Astrocyte of the cerebellum (primary cell): ENCODE measurements around the gene USP16.
A peak's percentile ranks its signal among the peaks of the same experiment; 100 is the strongest.
"Not testable (repeated sequence)": the region's sequence is repeated elsewhere in the genome, so short reads cannot be mapped to it uniquely, and the experiment has no call there.

Experiments
- DNase-seq: peaks from one replicate; pipeline ENCODE4 v3.0.0-alpha.2; 2011; ENCODE audit warnings: low read depth
- H3K4me3 ChIP-seq: 2 replicates; pipeline ENCODE4 v1.5.1; 2011; ENCODE audit warnings: mild to moderate bottlenecking, low read depth, low read length, moderate library complexity
- in situ Hi-C: cut with HindIII; loops from 2 replicates; pipeline ENCODE4 v1.10.0; 2017; ENCODE audit warnings: low sequenced_read_pairs
- TF ChIP-seq, protein P1 (sequence below): IDR thresholded peaks from 2 replicates; pipeline ENCODE4 v1.5.1; 2012; ENCODE audit warnings: low read length, low read depth, moderate library complexity, mild to moderate bottlenecking; ENCODE audit errors: missing control alignments

The USP16 gene

DNA sequence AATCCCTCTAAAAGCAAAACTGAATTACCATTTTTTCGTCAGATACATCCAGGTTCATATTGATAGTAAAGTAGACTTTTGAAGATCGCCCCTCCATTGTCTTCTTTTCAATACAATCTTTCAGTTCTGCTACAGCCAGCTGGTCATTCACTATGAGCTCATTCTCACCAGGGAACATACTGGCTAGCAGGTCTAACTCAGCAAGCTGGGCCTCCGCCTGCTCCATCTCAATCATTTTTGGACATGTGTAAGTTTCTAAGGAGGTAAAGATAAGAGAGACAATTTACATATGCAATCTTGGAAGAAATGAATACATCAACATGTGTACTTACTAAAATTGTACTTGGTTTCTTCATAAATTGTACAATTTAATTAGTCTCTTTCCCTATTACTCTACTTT, 16.1 kb upstream of the USP16 start:
- no peak for DNase-seq
- TF ChIP-seq, protein P1, sequence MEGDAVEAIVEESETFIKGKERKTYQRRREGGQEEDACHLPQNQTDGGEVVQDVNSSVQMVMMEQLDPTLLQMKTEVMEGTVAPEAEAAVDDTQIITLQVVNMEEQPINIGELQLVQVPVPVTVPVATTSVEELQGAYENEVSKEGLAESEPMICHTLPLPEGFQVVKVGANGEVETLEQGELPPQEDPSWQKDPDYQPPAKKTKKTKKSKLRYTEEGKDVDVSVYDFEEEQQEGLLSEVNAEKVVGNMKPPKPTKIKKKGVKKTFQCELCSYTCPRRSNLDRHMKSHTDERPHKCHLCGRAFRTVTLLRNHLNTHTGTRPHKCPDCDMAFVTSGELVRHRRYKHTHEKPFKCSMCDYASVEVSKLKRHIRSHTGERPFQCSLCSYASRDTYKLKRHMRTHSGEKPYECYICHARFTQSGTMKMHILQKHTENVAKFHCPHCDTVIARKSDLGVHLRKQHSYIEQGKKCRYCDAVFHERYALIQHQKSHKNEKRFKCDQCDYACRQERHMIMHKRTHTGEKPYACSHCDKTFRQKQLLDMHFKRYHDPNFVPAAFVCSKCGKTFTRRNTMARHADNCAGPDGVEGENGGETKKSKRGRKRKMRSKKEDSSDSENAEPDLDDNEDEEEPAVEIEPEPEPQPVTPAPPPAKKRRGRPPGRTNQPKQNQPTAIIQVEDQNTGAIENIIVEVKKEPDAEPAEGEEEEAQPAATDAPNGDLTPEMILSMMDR: no peak
- no peak overlapping the region for H3K4me3 ChIP-seq
- in situ Hi-C loops: no loop called here

DNA sequence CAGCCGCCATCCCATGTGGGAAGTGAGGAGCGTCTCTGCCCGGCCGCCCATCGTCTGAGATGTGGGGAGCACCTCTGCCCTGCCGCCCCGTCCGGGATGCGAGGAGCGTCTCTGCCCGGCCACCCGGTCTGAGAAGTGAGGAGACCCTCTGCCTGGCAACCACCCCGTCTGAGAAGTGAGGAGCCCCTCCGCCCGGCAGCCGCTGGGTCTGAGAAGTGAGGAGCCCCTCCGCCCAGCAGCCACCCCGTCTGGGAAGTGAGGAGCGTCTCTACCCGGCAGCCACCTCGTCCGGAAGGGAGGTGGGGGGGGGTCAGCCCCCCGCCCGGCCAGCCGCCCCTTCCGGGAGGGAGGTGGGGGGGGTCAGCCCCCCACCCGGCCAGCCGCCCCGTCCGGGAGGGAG, 13.2 kb upstream of the USP16 start:
- H3K4me3 ChIP-seq, DNase-seq, in situ Hi-C loops: not testable (repeated sequence)

DNA sequence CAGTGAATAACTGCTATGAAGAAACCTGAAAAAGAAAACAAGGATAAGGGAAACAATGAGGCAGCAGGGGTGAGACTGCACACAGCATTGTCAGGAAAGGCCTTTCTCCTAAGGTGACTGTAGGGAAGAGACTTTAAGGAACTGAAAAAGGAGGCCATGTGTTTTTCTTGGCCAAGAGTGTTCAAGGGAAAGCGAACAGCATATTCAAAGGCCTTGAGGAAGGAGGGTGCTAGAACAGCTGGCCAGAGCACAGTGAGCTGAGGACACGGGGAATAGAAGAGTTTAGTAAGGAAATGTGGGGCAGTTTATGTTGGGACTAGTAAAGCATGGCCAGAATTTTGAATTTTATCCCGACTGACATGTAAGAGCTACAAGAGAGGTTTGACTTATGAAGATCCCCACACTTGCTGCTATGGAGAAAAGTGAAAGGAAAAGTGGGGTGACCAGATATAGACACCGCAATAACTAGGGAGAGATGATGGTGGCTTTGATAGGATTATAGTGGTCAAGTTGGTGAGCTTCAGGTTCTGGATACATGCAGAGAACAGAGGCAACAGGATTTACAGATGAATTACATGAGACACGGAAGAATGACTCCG, 6.7 kb upstream of the USP16 start:
- DNase-seq: no peak
- TF ChIP-seq, protein P1: no peak
- in situ Hi-C loops: no loop called here
- no peak overlapping the region for H3K4me3 ChIP-seq

DNA sequence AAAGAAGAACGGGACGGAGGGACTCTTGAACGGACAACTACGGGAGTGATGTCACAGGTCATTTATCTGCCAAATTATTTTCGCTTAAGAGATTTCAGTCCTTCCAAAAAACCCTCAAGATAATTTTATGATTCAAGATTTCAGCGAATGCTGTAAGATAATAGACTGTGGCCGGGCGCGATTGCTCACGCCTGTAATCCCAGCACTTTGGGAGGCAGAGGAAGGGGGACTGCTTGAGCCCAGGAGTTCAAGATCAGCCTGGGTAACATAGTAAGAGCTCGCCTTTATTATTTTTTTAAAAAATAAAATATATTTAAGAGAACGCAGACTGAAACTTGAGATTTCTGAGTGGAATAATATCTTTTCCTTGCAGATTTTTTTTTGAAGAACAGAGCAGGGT, 5.9 kb upstream of the USP16 start:
- no peak for DNase-seq
- TF ChIP-seq, protein P1: no peak

DNA sequence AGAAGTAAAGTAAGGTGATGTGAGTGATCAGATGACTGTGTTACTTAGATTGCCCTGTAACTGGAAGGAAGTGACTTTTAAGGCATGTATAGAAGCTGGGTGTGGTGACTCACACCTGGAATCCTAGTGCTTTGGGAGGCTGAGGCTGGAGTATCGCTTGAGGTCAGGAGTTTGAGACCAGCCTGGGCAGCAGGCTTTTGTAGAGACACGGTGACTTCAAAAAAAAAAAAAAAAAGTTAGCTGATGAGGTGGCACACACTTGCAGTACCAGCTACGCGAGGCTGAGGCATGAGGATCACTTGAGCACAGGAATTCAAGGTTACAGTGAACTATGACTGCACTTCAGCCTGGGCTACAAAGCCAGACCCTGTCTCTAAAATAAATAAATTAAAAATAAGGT, 2.3 kb upstream of the USP16 start:
- no peak overlapping the region for H3K4me3 ChIP-seq
- DNase-seq: no peak
- TF ChIP-seq, protein P1: no peak
- in situ Hi-C loops: no loop called here

More for the DNA sequence above, 5.9 kb upstream of the USP16 start:
- in situ Hi-C loops: no loop called here
- H3K4me3 ChIP-seq: peak overlapping the region; percentile 88

DNA sequence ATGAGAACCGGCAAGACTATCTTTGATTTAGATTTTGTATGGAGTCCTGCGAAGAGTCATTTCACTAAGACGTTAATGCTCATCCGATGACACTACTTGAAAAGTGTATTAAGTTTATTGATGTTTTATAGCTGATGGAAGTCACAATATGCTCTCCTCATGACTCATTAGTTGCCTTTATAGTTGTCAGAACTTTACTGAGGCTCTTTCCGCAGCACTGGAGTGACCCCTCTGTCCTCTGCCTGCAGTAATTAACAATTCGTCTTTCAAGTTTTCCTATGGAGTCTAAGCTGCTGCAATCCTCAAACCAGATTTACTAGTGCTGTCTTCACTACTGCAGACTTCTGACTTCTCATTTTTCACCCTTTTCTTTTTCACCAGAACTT, 853 bp downstream of the USP16 start:
- no peak for DNase-seq
- peak overlapping the region; percentile 55 for H3K4me3 ChIP-seq
- in situ Hi-C loops: no loop called here
- TF ChIP-seq, protein P1: no peak

DNA sequence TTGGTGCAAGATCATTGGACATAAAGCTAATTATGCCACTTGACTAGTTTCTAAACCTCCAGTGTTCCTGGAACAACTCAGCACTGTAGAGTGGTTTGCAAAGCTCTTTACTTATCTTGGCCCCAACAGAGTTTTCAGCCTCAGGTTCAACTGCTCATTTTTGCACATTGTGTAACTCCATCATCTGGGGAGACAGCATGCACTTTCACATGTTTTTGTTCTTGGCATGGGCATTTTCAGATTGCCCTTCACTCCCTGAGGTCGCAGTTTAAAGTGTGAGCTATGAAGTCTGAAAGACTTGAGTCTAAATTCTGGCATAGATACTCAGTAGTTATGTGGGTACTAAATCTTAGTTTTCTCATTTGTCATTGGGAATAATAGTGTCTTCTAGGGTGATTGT, 5.1 kb downstream of the USP16 start:
- TF ChIP-seq, protein P1: no peak
- no peak overlapping the region for H3K4me3 ChIP-seq
- in situ Hi-C loops: no loop called here
- DNase-seq: no peak
